HG03442 (cell line): ENCODE data around the gene ATP13A3.
A peak's percentile ranks its signal among the peaks of the same experiment; 100 is the strongest.
"Not testable (repeated sequence)": the region's sequence is repeated elsewhere in the genome, so short reads cannot be mapped to it uniquely, and the experiment has no call there.

ENCODE experiments used
- ATAC-seq: cut with Tn5 transposase; IDR thresholded peaks from one replicate; pipeline ENCODE4 v1.9.1; 2021; ENCODE audit warnings: mild to moderate bottlenecking, moderate library complexity; ENCODE audit not compliant: unreplicated experiment

ATP13A3 gene

GRCh38 chr3:194500198-194500597 lies 13.4 kb upstream of the ATP13A3 start:
- no peak for ATAC-seq

- not testable (repeated sequence) for ATAC-seq
These were observed 12.7 kb upstream of the ATP13A3 start for GRCh38 chr3:194499516-194499915.

GRCh38 chr3:194497799-194498575 lies 11.2 kb upstream of the ATP13A3 start:
- ATAC-seq: no peak

GRCh38 chr3:194496217-194496919 lies 9.6 kb upstream of the ATP13A3 start:
- no peak for ATAC-seq

- ATAC-seq: no peak
These were observed 8.2 kb upstream of the ATP13A3 start for GRCh38 chr3:194494951-194495374.

- not testable (repeated sequence) for ATAC-seq
These were observed 7.5 kb upstream of the ATP13A3 start for GRCh38 chr3:194493995-194494927.

- no peak for ATAC-seq
These were observed 5.2 kb upstream of the ATP13A3 start for GRCh38 chr3:194492001-194492400.

- ATAC-seq: peak; percentile 44
These were observed 3.2 kb upstream of the ATP13A3 start for GRCh38 chr3:194489736-194490612.

- no peak for ATAC-seq
These were observed 1.4 kb upstream of the ATP13A3 start for GRCh38 chr3:194488055-194488742.

- ATAC-seq: peak; percentile 26
These were observed 670 bp upstream of the ATP13A3 start for GRCh38 chr3:194487289-194488054.

- ATAC-seq: peak; percentile 7
These were observed 792 bp downstream of the ATP13A3 start for GRCh38 chr3:194485881-194486539.

GRCh38 chr3:194485468-194485880 lies 1.3 kb downstream of the ATP13A3 start:
- ATAC-seq: no peak

GRCh38 chr3:194484614-194485013 lies 2.2 kb downstream of the ATP13A3 start:
- ATAC-seq: no peak

- ATAC-seq: no peak
These were observed 3.0 kb downstream of the ATP13A3 start for GRCh38 chr3:194483850-194484249.

- ATAC-seq: not testable (repeated sequence)
These were observed 4.0 kb downstream of the ATP13A3 start for GRCh38 chr3:194482830-194483229.

GRCh38 chr3:194482196-194482593 lies 4.6 kb downstream of the ATP13A3 start:
- ATAC-seq: no peak

- ATAC-seq: no peak
These were observed 5.1 kb downstream of the ATP13A3 start for GRCh38 chr3:194481525-194482195.

- ATAC-seq: no peak
These were observed 5.7 kb downstream of the ATP13A3 start for GRCh38 chr3:194481103-194481502.
